Memory B cell (primary cell): ENCODE results near the gene EOLA2.
"Not testable (repeated sequence)": the region's sequence is repeated elsewhere in the genome, so short reads cannot be mapped to it uniquely, and the experiment has no call there.

Source experiments
- ATAC-seq: fragments of 150-1000 bp; cut with Tn5 transposase; 2 replicates; pipeline ENCODE4 v1.10.0; 2021; ENCODE audit warnings: low read depth, mild to moderate bottlenecking, moderate library complexity
- DNase-seq, 2 donors: peaks; one replicate each; pipeline ENCODE4 v3.0.0; 2022; ENCODE audit warnings: low spot score in 2 of 2
- H3K27ac Mint-ChIP-seq: one replicate; pipeline ENCODE4 v1.8.0; 2022; ENCODE audit warnings: mild to moderate bottlenecking, moderate library complexity, mixed read lengths
- H3K27me3 Mint-ChIP-seq: one replicate; pipeline ENCODE4 v1.8.0; 2022; ENCODE audit warnings: mixed read lengths
- H3K36me3 Mint-ChIP-seq: one replicate; pipeline ENCODE4 v1.8.0; 2022; ENCODE audit warnings: mild to moderate bottlenecking, mixed read lengths
- H3K4me1 Mint-ChIP-seq: one replicate; pipeline ENCODE4 v1.8.0; 2022; ENCODE audit warnings: mixed read lengths
- H3K4me3 Mint-ChIP-seq: one replicate; pipeline ENCODE4 v1.8.0; 2022; ENCODE audit warnings: mild to moderate bottlenecking, moderate library complexity, mixed read lengths
- H3K9me3 Mint-ChIP-seq: one replicate; pipeline ENCODE4 v1.8.0; 2022; ENCODE audit warnings: mixed read lengths

Gene EOLA2

DNA sequence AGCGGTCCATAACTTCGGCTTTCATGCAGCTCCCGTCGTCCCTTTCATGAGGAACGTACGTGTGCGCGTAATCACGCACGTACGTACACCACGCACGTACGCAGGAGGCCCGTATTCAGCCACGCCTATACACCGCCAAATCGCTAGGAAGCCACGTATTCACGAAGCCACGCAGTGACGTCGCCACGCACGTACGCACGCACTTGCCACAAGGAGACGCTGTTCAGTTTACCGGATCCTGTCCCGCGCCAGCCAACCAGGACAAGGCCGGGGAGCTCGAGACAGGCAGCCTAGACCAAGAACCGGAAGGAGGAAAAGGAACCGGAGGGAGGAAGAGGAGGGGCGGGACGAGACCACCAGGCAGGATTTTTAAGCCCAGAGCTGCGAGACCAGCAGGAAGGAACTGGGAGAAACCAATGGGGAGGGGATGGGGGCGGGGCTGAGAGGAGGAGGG, at the start of gene EOLA2:
EOLA2 (minus strand) TSS at position 65 of the 454 bp plus-strand sequence. CDS start 4,617 bp downstream, outside the sequence.
- ATAC-seq (peak; percentile 65), DNase-seq (peak; percentile 76 to 83)
- Mint-ChIP-seq H3K36me3 (peaks cover 3% of the 10 kb centered on the region), H3K27me3 (no peaks in the 10 kb centered on the region), H3K4me3 (peak within 1 kb of the TSS; percentile 100), H3K27ac (peak within 1 kb of the TSS; percentile 99), H3K9me3 (no peaks in the 10 kb centered on the region), H3K4me1 (peaks cover 16% of the 10 kb centered on the region)

DNA sequence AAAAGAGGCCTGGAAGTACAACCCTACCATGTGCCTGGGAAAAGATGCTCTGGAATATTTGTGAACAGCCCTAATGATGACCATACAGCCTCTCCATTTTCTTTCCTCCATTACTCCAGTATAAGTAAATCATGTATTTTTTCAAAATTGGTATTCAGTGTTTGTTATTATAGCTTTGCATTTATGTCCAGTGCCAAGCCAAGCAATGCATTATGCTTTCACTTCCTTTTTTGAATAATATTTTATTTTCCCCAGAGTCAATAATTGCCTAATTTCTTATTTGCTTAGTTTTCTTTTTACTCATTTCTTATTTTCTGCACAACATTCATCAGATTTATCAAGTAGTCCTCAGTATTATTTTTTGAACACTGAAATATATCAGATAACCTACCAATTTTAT, 49.3 kb upstream of the EOLA2 start:
- DNase-seq (no peak), ATAC-seq (no peak)
- Mint-ChIP-seq H3K27me3 (no peaks in the 10 kb centered on the region), H3K4me1 (peaks cover 3% of the 10 kb centered on the region), H3K27ac (no peak overlapping the region), H3K9me3 (no peaks in the 10 kb centered on the region), H3K4me3 (no peak overlapping the region), H3K36me3 (peaks cover 1% of the 10 kb centered on the region)

DNA sequence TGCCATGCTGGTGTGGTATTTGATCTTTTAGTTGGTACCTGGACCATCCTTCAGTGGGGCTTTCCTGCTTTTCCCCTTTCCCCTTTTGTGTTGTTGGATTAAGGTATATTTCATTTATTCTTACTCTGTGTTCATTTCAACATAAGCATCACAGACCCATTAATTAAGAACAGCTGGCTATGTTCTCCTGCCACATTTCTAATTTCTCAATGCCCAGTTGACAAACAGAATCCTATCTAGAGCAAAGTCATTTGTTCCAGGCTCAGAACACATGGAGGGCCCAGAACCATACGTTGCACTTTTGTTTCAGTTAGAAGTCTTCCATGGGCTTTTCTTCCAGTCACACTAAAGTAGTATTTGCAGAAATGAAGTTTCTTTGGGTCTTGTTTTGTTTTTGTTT, 46.1 kb upstream of the EOLA2 start:
- Mint-ChIP-seq H3K36me3 (no peaks in the 10 kb centered on the region), H3K4me1 (peaks cover 3% of the 10 kb centered on the region), H3K27me3 (no peaks in the 10 kb centered on the region), H3K4me3 (no peak overlapping the region), H3K27ac (no peak overlapping the region), H3K9me3 (no peaks in the 10 kb centered on the region)
- DNase-seq (no peak), ATAC-seq (no peak)

DNA sequence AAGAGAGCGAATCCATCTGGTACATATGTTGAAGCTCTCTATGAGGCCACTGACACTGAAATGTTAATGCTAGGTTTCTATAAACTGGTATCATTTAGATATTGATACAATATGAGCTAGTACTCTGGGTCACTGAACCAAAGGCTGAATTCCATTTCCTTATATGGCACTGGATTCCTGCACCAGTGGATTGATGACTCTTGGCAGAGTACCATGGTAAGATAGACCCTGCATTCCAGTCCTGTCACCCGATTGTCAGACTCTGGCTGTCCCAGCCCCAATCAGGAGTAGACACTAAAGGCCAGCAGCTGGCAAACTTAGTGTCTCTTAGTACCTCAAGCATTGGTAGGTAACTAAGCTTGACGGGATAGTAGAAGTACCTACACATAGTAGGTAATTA, 44.0 kb upstream of the EOLA2 start:
- Mint-ChIP-seq H3K4me1 (no peaks in the 10 kb centered on the region), H3K4me3 (no peak overlapping the region), H3K27me3 (no peaks in the 10 kb centered on the region), H3K27ac (no peak overlapping the region), H3K9me3 (no peaks in the 10 kb centered on the region), H3K36me3 (peaks cover 3% of the 10 kb centered on the region)
- ATAC-seq (no peak), DNase-seq (no peak)

DNA sequence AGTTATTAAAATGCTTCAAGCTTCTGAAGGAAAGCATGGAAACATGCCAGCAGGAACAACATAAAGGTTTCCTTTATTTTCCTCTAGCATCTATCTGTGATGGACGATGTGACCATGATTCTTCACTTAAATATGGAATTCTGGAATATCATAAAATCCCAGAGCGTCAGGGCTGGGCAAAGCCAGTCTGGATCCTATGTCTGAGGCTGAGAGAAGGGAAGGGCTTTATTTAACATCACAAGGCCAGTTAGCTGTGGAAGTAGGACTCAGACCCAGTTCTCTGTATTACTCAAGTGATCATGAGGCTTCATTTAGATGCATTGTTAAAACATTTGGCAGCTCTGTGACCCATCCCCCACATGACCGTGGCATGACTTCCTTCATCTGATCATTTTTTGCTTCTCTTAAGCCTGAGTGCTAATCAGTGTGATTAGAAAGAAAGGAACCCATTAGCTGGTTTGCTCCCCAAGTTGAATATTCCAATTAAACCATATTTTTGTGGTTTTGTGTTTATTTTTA, 40.9 kb upstream of the EOLA2 start:
- Mint-ChIP-seq H3K4me3 (no peak overlapping the region), H3K4me1 (no peaks in the 10 kb centered on the region), H3K27ac (no peak overlapping the region), H3K36me3 (peaks cover 3% of the 10 kb centered on the region), H3K9me3 (no peaks in the 10 kb centered on the region), H3K27me3 (no peaks in the 10 kb centered on the region)
- DNase-seq (no peak), ATAC-seq (no peak)

DNA sequence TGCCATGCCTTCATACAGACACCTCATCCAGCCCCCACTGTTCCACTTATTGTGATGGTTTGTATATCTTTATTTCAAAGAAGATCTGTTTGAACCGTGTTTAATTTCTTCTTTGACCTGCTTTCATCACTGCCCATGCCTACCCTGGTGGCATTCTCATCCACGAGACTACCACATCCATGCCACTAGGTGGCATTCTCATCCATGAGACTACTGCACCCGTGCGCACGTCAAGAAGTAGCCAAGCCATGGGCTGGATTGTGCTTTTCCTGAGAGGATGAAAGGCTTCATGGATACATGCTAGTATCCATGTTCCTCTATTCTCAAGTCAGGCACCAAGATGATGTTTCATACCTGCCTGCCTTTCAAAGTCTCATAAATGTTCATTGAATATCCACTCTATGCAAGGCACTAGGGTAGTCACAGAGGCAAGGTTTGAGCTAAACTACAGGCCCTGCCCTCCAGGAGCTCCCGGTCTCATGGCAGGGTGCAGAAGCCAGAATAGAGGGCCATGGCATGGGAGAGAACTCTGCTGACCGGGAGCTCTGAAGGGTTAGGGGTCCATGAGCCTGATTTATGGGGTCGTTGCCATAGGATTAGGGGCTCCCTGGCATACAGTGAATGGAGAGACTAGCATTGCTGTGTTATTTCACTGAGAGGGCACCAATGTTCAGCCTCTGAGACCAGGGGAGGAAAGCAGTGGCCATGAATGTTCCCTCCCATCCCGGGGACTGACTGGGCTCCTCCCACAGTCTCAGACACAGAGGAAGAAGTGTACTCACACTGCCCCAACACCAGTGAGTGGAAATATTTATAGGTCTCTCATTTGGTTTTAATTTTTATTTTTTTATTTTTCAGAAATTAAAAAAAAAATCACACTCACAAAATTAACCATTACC, 24.8 kb upstream of the EOLA2 start:
- DNase-seq: no peak
- H3K27me3 Mint-ChIP-seq: no peaks in the 10 kb centered on the region

DNA sequence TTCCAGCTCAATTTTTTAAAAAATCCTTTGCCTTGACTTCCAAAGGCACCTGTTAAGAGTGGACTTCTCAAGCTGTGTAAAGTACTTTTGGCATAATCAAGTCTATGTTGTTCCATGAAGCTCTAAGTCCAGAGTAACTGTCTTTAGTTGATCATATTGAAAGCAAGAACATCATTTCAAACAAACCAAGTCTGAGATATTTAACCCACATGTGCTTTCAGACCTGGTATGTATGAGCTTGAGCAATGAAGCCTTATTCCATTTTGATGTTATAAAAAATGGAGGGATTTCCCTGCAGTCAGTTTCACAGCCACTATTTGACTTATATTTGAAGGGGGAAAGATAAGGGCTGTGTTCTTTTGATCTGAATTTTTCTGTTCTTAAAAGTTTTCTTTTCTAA, 23.7 kb upstream of the EOLA2 start:
- Mint-ChIP-seq H3K4me3 (no peak overlapping the region), H3K9me3 (no peaks in the 10 kb centered on the region), H3K4me1 (no peaks in the 10 kb centered on the region), H3K27ac (no peak overlapping the region), H3K27me3 (no peaks in the 10 kb centered on the region), H3K36me3 (peaks cover 5% of the 10 kb centered on the region)
- DNase-seq: no peak
- no peak for ATAC-seq

More for the DNA sequence above, 24.8 kb upstream of the EOLA2 start:
- Mint-ChIP-seq H3K9me3 (no peaks in the 10 kb centered on the region), H3K4me3 (no peak overlapping the region), H3K36me3 (peaks cover 5% of the 10 kb centered on the region), H3K27ac (no peak overlapping the region), H3K4me1 (no peaks in the 10 kb centered on the region)
- ATAC-seq: peak; percentile 53

DNA sequence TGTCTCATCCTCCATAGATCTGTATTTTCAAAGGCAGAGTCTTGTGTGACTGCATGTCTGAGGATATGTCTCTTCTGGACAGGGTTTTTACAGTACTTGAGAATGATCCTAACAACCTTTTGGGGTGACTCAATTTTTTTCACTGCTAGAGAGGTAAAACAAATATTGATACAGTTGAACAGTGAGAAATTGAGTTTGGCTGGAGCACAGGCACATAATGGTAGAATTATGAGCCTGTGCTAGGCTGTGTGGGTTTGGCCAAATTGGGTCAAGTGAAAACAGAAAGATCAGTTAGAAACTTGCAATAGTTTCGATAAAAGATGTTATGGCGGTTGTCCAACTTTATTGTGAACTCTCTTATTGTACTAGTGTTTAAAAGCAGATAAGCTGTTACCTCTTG, 23.3 kb upstream of the EOLA2 start:
- H3K27me3 Mint-ChIP-seq: no peaks in the 10 kb centered on the region
- no peak overlapping the region for H3K27ac Mint-ChIP-seq
- no peaks in the 10 kb centered on the region for H3K9me3 Mint-ChIP-seq
- no peak overlapping the region for H3K4me3 Mint-ChIP-seq
- no peak for DNase-seq
- ATAC-seq: no peak
- no peaks in the 10 kb centered on the region for H3K4me1 Mint-ChIP-seq
- H3K36me3 Mint-ChIP-seq: peaks cover 5% of the 10 kb centered on the region

DNA sequence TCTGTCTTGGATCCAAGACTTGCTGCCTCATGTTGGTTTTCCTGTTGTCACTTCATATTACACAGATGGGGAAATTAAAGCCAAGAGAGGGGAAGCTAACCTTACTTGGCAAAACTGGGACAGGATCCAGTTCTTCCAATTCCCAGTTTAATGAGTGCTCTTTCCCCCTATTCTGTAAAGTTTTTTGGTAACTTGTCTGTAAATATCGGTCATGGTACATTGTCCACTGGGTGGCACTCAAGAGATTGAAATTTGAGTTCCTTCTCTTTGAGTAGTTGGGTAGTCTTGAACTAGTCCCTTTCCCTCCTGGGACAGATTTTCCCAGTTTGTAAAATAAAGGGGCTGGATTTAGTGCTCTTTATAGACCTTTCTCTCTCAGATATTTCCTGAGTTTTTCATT, 12.4 kb upstream of the EOLA2 start:
- Mint-ChIP-seq H3K27me3 (no peaks in the 10 kb centered on the region), H3K9me3 (no peaks in the 10 kb centered on the region), H3K4me3 (no peak overlapping the region), H3K27ac (no peak overlapping the region), H3K4me1 (no peaks in the 10 kb centered on the region), H3K36me3 (peaks cover 2% of the 10 kb centered on the region)
- no peak for ATAC-seq
- DNase-seq: no peak

DNA sequence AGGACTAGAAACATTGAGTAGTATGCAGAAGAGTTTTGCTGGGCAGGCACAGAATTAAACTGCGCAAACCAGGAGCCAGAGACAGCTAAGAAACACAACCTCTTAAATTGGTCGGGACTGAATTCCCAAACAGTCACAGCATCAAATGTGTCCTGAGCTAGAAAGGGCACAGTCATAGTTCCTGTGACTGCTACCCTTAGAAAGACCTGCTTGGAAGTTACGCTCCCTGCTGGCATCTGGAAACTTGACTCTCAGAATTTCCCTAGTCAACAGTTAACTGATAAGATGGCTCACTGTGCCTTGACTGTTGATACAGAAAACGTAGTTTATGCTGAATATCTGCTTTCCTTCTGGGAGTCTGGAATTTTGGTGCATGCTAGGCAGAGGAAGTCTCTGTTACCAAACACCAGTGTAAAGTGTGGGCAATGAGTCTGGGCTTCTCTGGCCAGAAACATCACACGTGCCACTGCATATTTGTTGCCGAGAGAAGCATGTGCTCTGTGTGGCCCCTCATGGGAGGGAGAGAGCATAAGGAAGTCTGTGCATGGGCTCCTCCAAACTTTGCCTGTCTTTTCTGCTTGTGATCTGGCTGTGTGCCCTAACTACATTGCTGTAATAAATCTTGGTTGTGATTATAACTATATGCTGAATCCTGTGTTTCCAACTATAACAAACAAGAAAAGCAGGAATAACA, 11.6 kb upstream of the EOLA2 start:
- Mint-ChIP-seq H3K36me3 (peaks cover 4% of the 10 kb centered on the region), H3K27ac (no peak overlapping the region), H3K27me3 (no peaks in the 10 kb centered on the region), H3K4me1 (no peaks in the 10 kb centered on the region), H3K4me3 (no peak overlapping the region), H3K9me3 (no peaks in the 10 kb centered on the region)
- ATAC-seq: no peak
- no peak for DNase-seq

DNA sequence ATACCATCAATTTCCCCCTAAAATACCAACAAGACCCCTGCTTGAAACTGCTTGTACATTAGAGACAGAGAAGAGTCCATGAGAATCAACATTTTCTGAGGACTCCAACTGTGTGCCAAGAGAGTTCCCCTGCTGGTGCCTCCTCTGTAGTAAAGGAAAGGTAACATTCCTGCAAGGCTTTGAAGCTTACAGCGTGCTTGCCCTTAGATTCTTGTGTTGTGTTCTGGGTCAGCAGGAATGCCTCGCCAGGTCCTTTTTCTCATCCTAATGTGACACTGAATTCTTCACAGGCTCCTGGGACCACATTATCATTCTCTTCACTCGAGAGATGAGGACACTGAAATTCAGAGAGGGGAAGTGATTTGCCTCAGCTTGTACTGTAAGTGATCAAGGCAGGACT, 9.7 kb upstream of the EOLA2 start:
- peaks cover 1% of the 10 kb centered on the region for H3K4me1 Mint-ChIP-seq
- H3K36me3 Mint-ChIP-seq: peaks cover 9% of the 10 kb centered on the region
- no peak for DNase-seq
- no peak overlapping the region for H3K27ac Mint-ChIP-seq
- no peak overlapping the region for H3K4me3 Mint-ChIP-seq
- no peak for ATAC-seq
- no peaks in the 10 kb centered on the region for H3K27me3 Mint-ChIP-seq
- no peaks in the 10 kb centered on the region for H3K9me3 Mint-ChIP-seq

DNA sequence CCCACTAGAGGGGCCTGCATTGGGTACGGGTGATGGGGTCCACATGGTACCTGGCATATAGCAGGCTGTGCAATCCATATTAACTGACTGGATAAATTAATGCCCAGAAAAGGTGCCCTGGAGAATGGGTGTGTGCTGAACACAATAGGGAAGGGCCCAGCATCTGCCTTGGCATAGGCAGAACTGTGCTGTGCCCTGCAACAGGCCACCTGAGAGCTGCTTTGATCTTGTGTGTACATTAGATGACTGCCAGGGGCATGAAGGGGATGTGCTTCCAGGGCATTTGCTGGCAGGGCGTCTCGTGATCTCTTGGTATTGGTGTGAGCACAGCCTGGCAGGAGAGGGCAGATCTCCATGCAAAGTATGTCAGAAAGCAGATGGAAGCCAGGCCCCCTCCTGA, 8.6 kb upstream of the EOLA2 start:
- DNase-seq, H3K36me3 Mint-ChIP-seq, ATAC-seq, H3K4me3 Mint-ChIP-seq, H3K9me3 Mint-ChIP-seq, H3K27me3 Mint-ChIP-seq, H3K27ac Mint-ChIP-seq, H3K4me1 Mint-ChIP-seq: not testable (repeated sequence)

DNA sequence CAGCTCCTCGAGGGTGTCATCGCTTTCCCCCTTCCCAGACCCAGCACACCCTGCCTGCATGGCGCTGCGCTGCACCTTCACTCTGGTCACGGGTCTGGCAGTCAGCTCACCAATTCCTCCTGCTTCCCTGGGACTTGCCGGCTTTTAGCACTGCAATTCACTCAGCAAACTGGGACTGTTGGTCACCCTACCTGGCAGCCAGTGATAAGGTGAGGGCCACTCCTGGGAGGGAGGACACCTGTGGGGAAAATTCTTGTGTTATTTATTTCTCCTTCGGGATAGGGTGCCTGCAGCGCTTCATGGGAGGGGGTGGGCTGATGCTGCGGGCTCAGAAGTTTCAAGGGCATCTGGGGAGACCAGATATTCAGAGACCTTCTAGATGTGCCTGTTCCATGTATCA, 7.5 kb upstream of the EOLA2 start:
- DNase-seq, H3K27me3 Mint-ChIP-seq, H3K9me3 Mint-ChIP-seq, H3K4me1 Mint-ChIP-seq, H3K27ac Mint-ChIP-seq, ATAC-seq, H3K36me3 Mint-ChIP-seq, H3K4me3 Mint-ChIP-seq: not testable (repeated sequence)

DNA sequence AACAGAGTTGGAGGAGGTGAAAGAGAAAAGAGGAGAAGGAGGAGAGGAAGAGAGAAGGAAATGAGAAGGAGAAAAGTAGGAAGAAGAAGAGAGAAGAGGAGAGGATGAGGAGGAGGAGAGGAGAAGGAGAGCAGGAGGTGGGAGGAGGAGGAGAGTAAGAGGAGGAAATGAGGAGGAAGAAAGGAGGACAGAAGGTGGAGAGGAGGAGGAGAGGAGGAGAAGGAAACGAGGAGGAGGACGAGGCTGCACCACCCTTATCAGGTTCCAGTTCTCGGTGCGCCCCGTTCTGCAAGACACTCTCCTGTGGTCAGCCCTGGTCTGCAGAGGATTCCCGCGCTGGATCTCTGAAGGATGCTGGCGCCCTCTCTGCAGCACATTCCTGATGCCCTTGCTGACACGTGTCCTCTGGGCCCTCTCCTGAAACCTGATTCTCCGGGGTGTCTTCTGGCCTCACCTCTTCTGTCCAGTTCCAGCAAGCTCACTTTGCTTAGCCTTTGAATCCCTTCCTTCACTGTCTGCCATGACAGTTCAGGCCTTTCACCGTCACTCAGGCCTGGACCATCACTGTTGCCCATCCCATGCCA, 6.9 kb upstream of the EOLA2 start:
- not testable (repeated sequence) for H3K4me3 Mint-ChIP-seq, H3K4me1 Mint-ChIP-seq, H3K27ac Mint-ChIP-seq, DNase-seq, H3K36me3 Mint-ChIP-seq, H3K9me3 Mint-ChIP-seq, H3K27me3 Mint-ChIP-seq, ATAC-seq
